GM12878 (cell line): ENCODE results near the gene EFNA2. TPM values are rescaled to one million over a fixed set of nuclear protein-coding genes. Genes with fewer than 3 reads are reported as not detected.

Experiments used
- ATAC-seq: fragments of 200-7000 bp; cut with Tn5 transposase; 3 replicates; pipeline ENCODE4 v1.9.1; 2020; ENCODE audit warnings: mild to moderate bottlenecking, moderate library complexity
- BruUV-seq: library from RNA; stranded (reverse); fragments of 400-500 nt; replicated peaks from 2 replicates; lab custom pipeline; 2021; lab: Mats Ljungman, UMichigan
- CTCF ChIA-PET: fragments of 300-600 bp; sonication (Branson Sonifier 250); formaldehyde crosslinking; extraction: SDS; loops from one replicate; lab custom pipeline; 2021; ENCODE audit warnings: inconsistent platforms; lab: Yijun Ruan, JAX
- POLR2A ChIA-PET: fragments of 350-600 bp; formaldehyde crosslinking; extraction: SDS; loops from one replicate; lab custom pipeline; 2021; ENCODE audit warnings: inconsistent platforms; lab: Charles Lee
- RAD21 ChIA-PET: fragments of 300-600 bp; sonication (Branson Sonifier 250); formaldehyde crosslinking; loops from one replicate; lab custom pipeline; 2023; ENCODE audit warnings: antibody characterized with exemption; ENCODE audit not compliant: unreplicated experiment; lab: Charles Lee
- SMC1A ChIA-PET: fragments of 300-600 bp; sonication (Branson Sonifier 250); formaldehyde crosslinking; loops from one replicate; lab custom pipeline; 2023; ENCODE audit not compliant: unreplicated experiment, uncharacterized antibody; lab: Charles Lee
- DNase-seq: peaks from one replicate; pipeline ENCODE4 v3.0.0-alpha.2; 2011; ENCODE audit warnings: low read depth, low spot score
- FAIRE-seq: peaks from 3 replicates; lab custom pipeline; 2011; peaks lifted over from hg19 to GRCh38; lab: Jason Lieb, UNC
- H2AFZ ChIP-seq: 2 replicates; pipeline ENCODE4 v1.6.0; 2011; ENCODE audit warnings: low read depth, low read length, control low read depth; ENCODE audit not compliant: control insufficient read depth
- H3K27ac ChIP-seq: 2 replicates; pipeline ENCODE4 v1.5.1; 2011; ENCODE audit warnings: control low read depth; ENCODE audit not compliant: control insufficient read depth, insufficient read depth
- H3K27me3 ChIP-seq, 2 experiments: replicated peaks in 1 of 2; 2 replicates each; pipeline versions ENCODE4 v1.6.0 to v1.6.1; 2011; ENCODE audit warnings: low read length in 1 of 2; ENCODE audit not compliant: control insufficient read depth in 2 of 2, insufficient read depth in 2 of 2
- H3K36me3 ChIP-seq, 2 experiments: 2 replicates each; pipeline ENCODE4 v1.5.1; 2011; ENCODE audit warnings: low read length in 1 of 2; ENCODE audit not compliant: control insufficient read depth in 2 of 2, insufficient read depth in 2 of 2
- H3K4me1 ChIP-seq: 2 replicates; pipeline ENCODE4 v1.6.1; 2011; ENCODE audit warnings: mild to moderate bottlenecking, low read length, moderate library complexity, mixed read lengths; ENCODE audit not compliant: control insufficient read depth, insufficient read depth
- H3K4me2 ChIP-seq: 2 replicates; pipeline ENCODE4 v1.6.0; 2011; ENCODE audit warnings: control low read depth; ENCODE audit not compliant: control insufficient read depth, insufficient read depth
- H3K4me3 ChIP-seq: fragments of 200-600 bp; sonication (generic); 2 replicates; pipeline ENCODE4 v1.5.1; 2016
- H3K79me2 ChIP-seq: 2 replicates; pipeline ENCODE4 v1.6.0; 2011; ENCODE audit warnings: low read length; ENCODE audit not compliant: control insufficient read depth, insufficient read depth
- H3K9ac ChIP-seq: 2 replicates; pipeline ENCODE4 v1.8.0; 2011; ENCODE audit warnings: low read length, control low read depth, mixed read lengths; ENCODE audit not compliant: control insufficient read depth, insufficient read depth
- H3K9me3 ChIP-seq: replicated peaks from 3 replicates; pipeline ENCODE4 v1.5.1; 2011; ENCODE audit warnings: mild to moderate bottlenecking, low read length; ENCODE audit not compliant: control insufficient read depth, insufficient read depth
- H4K20me1 ChIP-seq: 2 replicates; pipeline ENCODE4 v1.6.0; 2011; ENCODE audit not compliant: control insufficient read depth, insufficient read depth
- BCL11A ChIP-seq: IDR thresholded peaks from 2 replicates; pipeline ENCODE4 v1.6.1; 2011; ENCODE audit warnings: low read depth, low read length
- BCL3 ChIP-seq: IDR thresholded peaks from 2 replicates; pipeline ENCODE4 v1.6.1; 2011; ENCODE audit warnings: borderline replicate concordance, low read depth, mild to moderate bottlenecking, moderate library complexity, low read length; ENCODE audit not compliant: insufficient read depth, poor library complexity, severe bottlenecking
- EED ChIP-seq: sonication (generic); IDR thresholded peaks from 2 replicates; pipeline ENCODE4 v1.6.1; 2016; ENCODE audit warnings: antibody characterized with exemption, low read depth
- FOS ChIP-seq: IDR thresholded peaks from 3 replicates; pipeline ENCODE4 v1.6.1; 2011; ENCODE audit warnings: borderline replicate concordance; ENCODE audit not compliant: insufficient read length; ENCODE audit errors: extremely low read depth
- FOXK2 ChIP-seq: fragments of 450-650 bp; IDR thresholded peaks from 2 replicates; pipeline ENCODE4 v1.6.1; 2017; ENCODE audit warnings: mild to moderate bottlenecking, moderate library complexity
- GATAD2B ChIP-seq: fragments of 450-650 bp; conservative IDR thresholded peaks from 2 replicates; pipeline ENCODE4 v1.6.1; 2017; ENCODE audit warnings: low read depth, mild to moderate bottlenecking, moderate library complexity
- IKZF1 ChIP-seq: fragments of 450-650 bp; conservative IDR thresholded peaks from 2 replicates; pipeline ENCODE4 v1.6.1; 2017; ENCODE audit warnings: antibody characterized with exemption, mild to moderate bottlenecking
- IKZF2 ChIP-seq, 2 experiments: fragments of 450-650 bp; IDR thresholded peaks; 2 replicates each; pipeline ENCODE4 v1.6.1; 2017; ENCODE audit warnings: mild to moderate bottlenecking in 2 of 2, moderate library complexity in 2 of 2
- MTA2 ChIP-seq: fragments of 450-650 bp; IDR thresholded peaks from 2 replicates; pipeline ENCODE4 v1.6.1; 2016; ENCODE audit warnings: low read depth, mild to moderate bottlenecking, moderate library complexity
- POLR2A ChIP-seq: IDR thresholded peaks from 2 replicates; pipeline ENCODE4 v1.6.1; 2011; ENCODE audit warnings: low read depth, mild to moderate bottlenecking, low read length
- POU2F2 ChIP-seq: IDR thresholded peaks from 3 replicates; pipeline ENCODE4 v1.6.1; 2011; ENCODE audit warnings: low read depth, mild to moderate bottlenecking, low read length, borderline replicate concordance
- RELB ChIP-seq: fragments of 450-650 bp; IDR thresholded peaks from 2 replicates; pipeline ENCODE4 v1.6.1; 2017; ENCODE audit warnings: low read depth, mild to moderate bottlenecking, moderate library complexity
- SMARCA5 ChIP-seq: fragments of 450-650 bp; IDR thresholded peaks from 2 replicates; pipeline ENCODE4 v1.6.1; 2017; ENCODE audit warnings: mild to moderate bottlenecking
- TARDBP ChIP-seq: IDR thresholded peaks from 2 replicates; pipeline ENCODE4 v1.6.1; 2016; ENCODE audit warnings: borderline replicate concordance
- WGBS: methylation state at CpG from one replicate; pipeline ENCODE4 v1.1.6; 2016; ENCODE audit warnings: low lambda C conversion rate; ENCODE audit not compliant: insufficient replicate concordance, insufficient coverage; ENCODE audit errors: missing lambda C conversion rate; 5-methylcytosine and 5-hydroxymethylcytosine counted together
- in situ Hi-C: fragments of 300-500 bp; cut with MboI; formaldehyde crosslinking; loops from 9 replicates; pipeline ENCODE4 v1.14.3; 2018; ENCODE audit warnings: mixed read lengths
- intact Hi-C: fragments of 100-400 bp; cut with micrococcal nuclease; formaldehyde crosslinking; loops from one replicate; pipeline ENCODE4 v1.14.2; 2022; ENCODE audit not compliant: unreplicated experiment
- polyA plus RNA-seq, 11 experiments: library from polyadenylated mRNA; depleted of rRNA in 4 of 11; unstranded in 6 of 11; stranded (reverse) in 5 of 11; fragments of >200 nt; fragmentation: Nextera tagmentation in 4 of 11; fragmentation: Illumina TruSeq in 1 of 11; extraction: Ambion mirVana in 4 of 11; extraction: Trizol in 1 of 11; gene quantifications; 1 replicate in 1 of 11; 2 replicates in 10 of 11; pipeline versions ENCODE4 v1.2.1 to v1.2.3, GENCODE V29; 2011 to 2016; ENCODE audit warnings: inconsistent platforms in 2 of 11, missing spikeins in 2 of 11, low read depth in 1 of 11
- total RNA-seq, 4 experiments: library from RNA; depleted of rRNA in 3 of 4; stranded (reverse); fragments of >200 nt in 3 of 4; fragmentation: Illumina TruSeq in 1 of 4; extraction: Trizol in 1 of 4; gene quantifications; 2 replicates each; pipeline versions ENCODE4 v1.2.1 to v1.2.3, GENCODE V29; 2013 to 2021

EFNA2 gene
- total and polyA plus RNA-seq, 10 of the 15 experiments (the other 5 are each of a cell fraction or from before 2014, with no cell fraction given), result not detected

- Histone ChIP-seq H4K20me1 (no peaks in the 10 kb centered on the region), H3K27ac (peak overlapping the region; percentile 61), H3K4me1 (peaks cover 18% of the 10 kb centered on the region; the same call in 1 of the 2 replicates), H3K79me2 (peaks cover 39% of the 10 kb centered on the region), H3K36me3 (no peaks in the 10 kb centered on the region; a peak in 2 of 4 replicates), H2AFZ (peak overlapping the region; percentile 80), H3K9me3 (no peaks in the 10 kb centered on the region), H3K9ac (no peak overlapping the region), H3K4me2 (peak overlapping the region; percentile 86), H3K4me3 (no peak overlapping the region), H3K27me3 (no peaks in the 10 kb centered on the region)
- CTCF ChIA-PET, result interaction anchor here (1.3 kb wide), 1 partner anchor 19 kb away, joined by 6 read pairs; no protein-coding TSS in a partner anchor
- in situ Hi-C loops, result no loop called here
- ATAC-seq, result no peak
- TF ChIP-seq EED, result 0 out of 2 replicates have a peak, but pooled peaks have one; percentile 3
- no peak for TF ChIP-seq GATAD2B
- 0 out of 2 replicates have a peak, but pooled peaks have one; percentile 61 for TF ChIP-seq SMARCA5
- SMC1A ChIA-PET, result no interaction called here
- FAIRE-seq, result no peak
- RAD21 ChIA-PET, result no interaction called here
- intact Hi-C loops, result loop anchor here (10.0 kb wide), 1 partner anchor 323 kb away; the partner anchor contains the start of gene ARID3A
- DNase-seq, result no peak
- POLR2A ChIA-PET, result interaction anchor here (7.7 kb wide), 1 partner anchor 18 kb away, joined by 184 read pairs; the partner anchor contains the start of gene CIRBP
- no TSS peak for BruUV-seq
- WGBS, result 75% methylated on average over 8 of the region's 8 CpGs
These were observed 37.9 kb upstream of the EFNA2 start for GRCh38 chr19:1247748-1248138.

- ChIA-PET SMC1A (no interaction called here), CTCF (interaction anchor here (1.0 kb wide), 1 partner anchor 18 kb away, joined by 12 read pairs; no protein-coding TSS in a partner anchor), RAD21 (interaction anchor here (1.0 kb wide), 1 partner anchor 18 kb away, joined by 3 read pairs; no protein-coding TSS in a partner anchor), POLR2A (interaction anchor here (2.2 kb wide), 1 partner anchor 14 kb away, joined by 8 read pairs; no protein-coding TSS in a partner anchor)
- no TSS peak for BruUV-seq
- Histone ChIP-seq H3K9me3 (no peaks in the 10 kb centered on the region), H4K20me1 (no peaks in the 10 kb centered on the region), H3K9ac (peak within 1 kb of the TSS; percentile 70; the same call in 1 of the 2 replicates), H3K4me2 (peak within 1 kb of the TSS; percentile 86), H3K27ac (peak within 1 kb of the TSS; percentile 82), H3K4me3 (peak within 1 kb of the TSS; percentile 88), H3K4me1 (peaks cover 18% of the 10 kb centered on the region), H3K36me3 (no peaks in the 10 kb centered on the region; a peak in 2 of 4 replicates), H2AFZ (peak within 1 kb of the TSS; percentile 80), H3K27me3 (no peaks in the 10 kb centered on the region), H3K79me2 (peaks cover 45% of the 10 kb centered on the region)
- ATAC-seq (peak; percentile 45), FAIRE-seq (no peak), DNase-seq (no peak)
- intact Hi-C loops (loop anchor here (10.0 kb wide), 1 partner anchor 323 kb away; the partner anchor contains the start of gene ARID3A), in situ Hi-C loops (no loop called here)
- under 1% methylated on average over 32 of the region's 60 CpGs for WGBS
- TF ChIP-seq IKZF2 (IDR thresholded peaks at IDR 0.05), result peak in 1 of 2 experiments; percentile 54; a peak in 1 of 4 replicates
- peak; percentile 39; the same call in 1 of the 3 replicates for TF ChIP-seq POU2F2
- 0 out of 2 replicates have a peak, but pooled peaks have one; percentile 31 for TF ChIP-seq RELB
- no peak for TF ChIP-seq BCL11A
- TF ChIP-seq TARDBP, result no peak
- TF ChIP-seq BCL3, result no peak
- TF ChIP-seq POLR2A, result peak; percentile 91
- no peak for TF ChIP-seq FOS
- peak; percentile 58; the same call in 1 of the 2 replicates for TF ChIP-seq IKZF1
- no peak for TF ChIP-seq FOXK2
- TF ChIP-seq MTA2, result no peak
These were observed 37.4 kb upstream of the EFNA2 start, which contains the start of gene MIDN for GRCh38 chr19:1248139-1248785. Gene MIDN (plus strand): TSS chr19:1248583. CDS start chr19:1250297, 1,714 bp downstream.
